HG02884 (cell line): ENCODE results near the gene PRKAG3.
"Not testable (repeated sequence)": the region's sequence is repeated elsewhere in the genome, so short reads cannot be mapped to it uniquely, and the experiment has no call there.

Experiments used
- ATAC-seq: cut with Tn5 transposase; IDR thresholded peaks from one replicate; pipeline ENCODE4 v1.9.1; 2021; ENCODE audit warnings: mild to moderate bottlenecking, moderate library complexity; ENCODE audit not compliant: unreplicated experiment

PRKAG3 gene

GRCh38 chr2:218844334-218844733 lies 12.7 kb upstream of the PRKAG3 start:
- ATAC-seq = not testable (repeated sequence)

DNA sequence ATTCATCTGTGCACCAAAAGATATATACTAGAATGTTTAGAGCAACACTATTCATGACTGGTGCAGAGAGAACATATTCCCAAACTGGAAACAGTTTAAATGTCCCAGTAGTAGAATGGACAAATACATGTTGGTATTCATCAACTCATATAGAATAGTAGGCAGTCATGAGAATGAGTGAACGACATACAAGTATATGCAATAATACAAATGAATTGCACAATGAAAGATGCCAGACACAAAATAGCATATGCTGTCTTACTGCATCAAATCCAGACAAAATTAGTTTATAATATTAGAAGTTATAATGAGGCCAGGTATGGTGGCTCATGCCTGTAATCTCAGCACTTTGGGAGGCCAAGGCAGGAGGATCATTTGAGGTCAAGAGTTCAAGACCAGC lies 8.3 kb upstream of the PRKAG3 start:
- ATAC-seq = no peak

DNA sequence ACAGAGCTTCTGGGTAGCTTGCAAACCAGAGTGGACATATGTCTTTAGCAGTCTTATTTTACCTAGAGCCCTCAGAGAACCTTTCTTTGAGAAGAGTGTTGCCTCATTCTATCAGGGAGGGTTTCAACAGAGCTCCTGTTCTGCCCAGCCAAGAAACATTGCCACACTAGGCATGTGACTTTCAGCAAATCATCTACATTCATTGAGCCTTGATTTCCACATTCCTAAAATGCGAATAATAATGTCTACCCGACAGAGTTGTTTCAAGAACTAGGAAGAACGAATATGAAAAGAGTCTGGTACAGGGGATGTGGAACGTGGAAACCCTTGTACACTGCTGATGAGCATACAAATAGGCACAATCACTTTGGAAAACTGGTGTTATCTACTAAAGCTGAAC lies 7.8 kb upstream of the PRKAG3 start:
- no peak for ATAC-seq

GRCh38 chr2:218837495-218837894 lies 5.9 kb upstream of the PRKAG3 start:
- ATAC-seq = no peak

DNA sequence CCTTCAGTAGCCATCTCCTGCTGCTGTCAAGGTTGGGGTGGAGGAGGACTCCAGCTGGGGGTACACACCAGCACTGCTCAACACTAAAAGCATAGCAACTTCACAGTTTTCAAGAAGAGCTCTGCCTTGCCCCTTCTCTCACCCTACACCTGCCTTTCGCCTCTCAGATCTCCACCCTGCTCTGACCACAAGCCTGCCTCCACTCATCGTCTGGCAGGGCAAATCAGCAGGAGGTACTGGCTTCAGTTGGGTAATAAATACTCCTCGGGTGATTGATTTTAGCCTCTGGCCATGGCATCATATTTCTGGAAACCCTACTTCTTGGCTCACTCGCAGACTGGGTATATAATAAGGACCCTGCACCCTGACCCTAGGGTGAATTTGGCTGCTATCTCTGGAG lies 3.1 kb upstream of the PRKAG3 start:
- no peak for ATAC-seq

DNA sequence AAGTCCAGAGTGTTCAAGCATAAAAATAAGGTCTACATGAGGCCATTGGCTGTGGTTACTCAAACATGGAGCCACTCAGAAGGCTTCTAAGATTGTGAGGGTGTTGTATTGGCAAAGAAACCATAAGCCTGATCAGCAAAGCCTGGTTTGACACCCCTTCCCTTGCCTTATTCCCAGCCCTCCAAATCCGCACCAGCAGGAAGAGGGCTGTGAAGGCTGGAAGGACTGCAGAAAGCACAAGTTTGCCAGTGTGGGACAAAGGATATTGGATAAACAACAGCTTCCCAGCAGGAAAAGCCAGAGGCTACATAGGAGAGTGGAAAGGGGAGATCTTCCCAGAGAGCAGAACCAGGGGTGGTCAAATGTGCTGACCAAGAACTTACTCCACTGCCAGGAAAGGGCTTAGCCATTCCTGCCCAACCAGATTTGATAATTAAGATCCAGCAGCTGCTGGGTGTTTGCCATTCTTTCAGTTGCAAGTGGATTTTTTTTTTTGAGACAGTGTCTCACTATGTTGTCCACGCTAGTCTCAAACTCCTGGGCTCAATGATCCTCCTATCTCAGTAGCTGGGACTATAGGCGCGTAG lies 1.5 kb upstream of the PRKAG3 start:
- ATAC-seq = no peak

DNA sequence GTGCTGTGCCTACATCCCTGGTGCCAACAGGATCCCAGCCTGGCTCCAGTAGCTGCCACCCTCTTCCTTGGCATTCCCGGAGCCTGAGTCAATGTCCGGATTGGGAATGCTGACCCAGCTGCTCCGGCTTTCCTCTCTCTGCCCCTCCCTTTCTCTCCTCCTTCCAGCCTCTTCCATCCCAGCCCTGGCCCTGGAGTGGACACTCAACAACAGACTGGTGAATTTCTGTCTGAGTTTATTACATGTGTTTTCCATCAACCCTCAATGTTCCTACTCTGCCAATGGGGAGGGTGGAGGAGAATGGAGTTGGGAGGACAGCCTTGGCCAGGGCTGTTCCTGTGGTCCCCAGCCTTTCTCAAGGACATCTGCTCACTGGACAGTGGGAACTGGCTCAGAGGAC lies 917 bp upstream of the PRKAG3 start:
- ATAC-seq = no peak

DNA sequence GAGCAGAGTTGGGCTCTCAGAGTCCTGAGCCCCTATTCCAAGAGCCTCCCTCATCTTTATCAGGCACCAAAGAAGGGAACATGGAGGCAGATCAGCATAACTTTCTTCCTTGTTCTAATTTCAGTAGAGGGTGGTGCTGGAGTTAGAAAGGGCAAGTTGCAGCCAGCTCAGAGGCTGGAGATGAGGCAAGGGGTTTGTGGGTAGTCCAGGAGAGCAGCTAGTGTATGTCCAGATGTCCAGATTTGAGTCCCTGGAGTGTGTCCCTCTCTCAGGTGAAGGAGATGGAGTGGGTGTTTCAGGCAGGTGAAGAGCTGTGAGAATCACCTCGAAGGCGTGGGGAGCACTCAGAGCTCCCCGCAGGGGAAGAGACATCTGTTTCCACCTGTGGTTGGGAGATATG lies 478 bp upstream of the PRKAG3 start:
- no peak for ATAC-seq

GRCh38 chr2:218830526-218831306 lies 887 bp downstream of the PRKAG3 start:
- no peak for ATAC-seq

DNA sequence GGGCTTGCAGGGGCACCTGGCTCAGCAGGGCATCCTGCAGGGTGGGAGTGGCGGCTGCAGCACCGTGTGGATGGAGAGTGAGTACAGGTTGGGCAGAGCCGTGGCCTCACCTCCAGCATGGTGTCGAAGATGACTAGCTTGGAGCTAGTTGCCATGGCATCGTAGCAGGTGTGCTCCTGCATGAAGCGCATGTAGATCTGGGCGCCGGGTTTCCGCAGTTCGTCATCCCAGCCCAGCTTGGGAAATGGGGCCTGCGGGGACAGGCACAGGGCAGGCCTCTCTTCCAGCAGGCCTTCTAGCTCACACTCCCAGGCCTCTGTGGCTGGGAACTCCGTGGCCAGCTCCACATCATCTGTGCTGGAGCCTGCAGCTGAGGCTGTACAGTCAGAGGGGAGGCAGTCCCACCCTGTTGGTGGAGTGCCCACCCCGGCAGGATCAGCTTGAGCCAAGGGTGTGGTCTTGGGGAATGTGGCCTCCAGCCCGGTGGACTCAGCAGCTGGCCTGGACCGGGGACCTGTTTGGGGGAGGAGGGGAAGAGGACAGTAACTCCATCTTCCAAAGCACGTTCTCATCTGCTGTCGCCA lies 1.6 kb downstream of the PRKAG3 start:
- ATAC-seq = no peak

DNA sequence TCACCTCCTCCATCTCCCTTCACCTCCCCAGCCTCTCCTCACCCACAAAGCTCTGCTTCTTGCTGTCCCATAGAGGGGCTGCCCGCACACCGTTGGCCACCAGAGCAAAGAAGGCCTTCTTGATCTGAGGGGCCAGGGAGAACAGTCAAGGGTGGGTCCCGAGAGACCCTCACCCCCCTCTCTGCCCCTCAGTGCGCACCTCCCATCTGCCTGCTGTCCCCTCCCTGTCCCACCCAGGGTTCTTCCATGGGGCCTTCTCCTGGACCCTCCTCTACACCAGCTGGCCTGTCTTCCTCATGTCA lies 3.2 kb downstream of the PRKAG3 start:
- ATAC-seq = no peak

GRCh38 chr2:218827701-218828476 lies 3.7 kb downstream of the PRKAG3 start:
- ATAC-seq = no peak

DNA sequence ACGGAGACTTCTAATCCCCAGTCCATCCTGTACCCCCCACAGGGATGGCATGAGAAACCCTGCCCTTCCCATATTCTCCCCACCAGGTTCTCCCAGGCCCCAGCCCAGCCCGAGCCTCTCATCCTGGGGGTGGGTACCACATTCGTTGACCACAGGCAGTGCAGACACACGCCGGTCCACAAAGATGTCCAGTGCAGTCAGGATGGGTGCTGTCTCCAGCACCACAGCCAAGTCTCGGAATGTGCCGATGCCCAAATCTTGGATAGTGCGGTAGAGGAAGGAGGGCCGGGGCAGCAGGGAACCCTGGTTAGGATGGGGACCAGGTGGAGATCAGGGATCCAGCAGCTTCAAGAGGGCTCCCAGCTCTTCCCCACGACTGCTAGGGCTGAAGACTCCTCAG lies 4.8 kb downstream of the PRKAG3 start:
- no peak for ATAC-seq

- no peak for ATAC-seq
These were observed 7.6 kb downstream of the PRKAG3 start for GRCh38 chr2:218824004-218824403.

DNA sequence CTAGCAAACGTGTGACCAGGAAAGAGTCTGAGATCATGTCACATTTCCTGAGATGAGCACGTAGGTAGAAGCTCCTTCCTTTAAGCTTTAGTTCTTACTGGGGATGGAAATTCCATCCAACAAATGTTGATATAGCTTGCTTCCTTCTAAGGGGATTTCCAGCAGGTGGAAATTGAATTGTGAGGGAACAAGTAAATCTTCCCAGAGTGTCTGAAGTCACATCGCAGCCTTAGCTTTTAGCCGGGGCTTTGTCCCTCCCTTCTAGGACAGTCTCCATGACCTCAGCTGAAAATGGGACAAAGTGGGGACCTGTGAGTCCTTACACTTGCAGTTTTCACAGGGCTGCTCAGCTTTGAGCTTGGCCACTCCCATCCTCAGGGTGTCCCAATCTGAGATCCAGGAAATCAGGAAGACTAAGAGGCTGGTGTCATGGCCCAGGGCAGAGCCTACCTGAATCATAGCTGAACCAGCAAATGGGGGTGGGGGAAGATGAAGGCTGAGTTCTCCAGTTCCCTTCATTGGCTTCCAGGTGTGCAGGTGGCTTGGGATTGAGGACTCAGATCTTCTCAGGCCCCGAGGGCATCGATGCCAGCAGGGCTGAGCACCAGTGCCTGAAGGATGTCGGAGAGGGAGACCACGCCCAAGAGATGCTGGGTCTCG lies 8.3 kb downstream of the PRKAG3 start:
- ATAC-seq = no peak

DNA sequence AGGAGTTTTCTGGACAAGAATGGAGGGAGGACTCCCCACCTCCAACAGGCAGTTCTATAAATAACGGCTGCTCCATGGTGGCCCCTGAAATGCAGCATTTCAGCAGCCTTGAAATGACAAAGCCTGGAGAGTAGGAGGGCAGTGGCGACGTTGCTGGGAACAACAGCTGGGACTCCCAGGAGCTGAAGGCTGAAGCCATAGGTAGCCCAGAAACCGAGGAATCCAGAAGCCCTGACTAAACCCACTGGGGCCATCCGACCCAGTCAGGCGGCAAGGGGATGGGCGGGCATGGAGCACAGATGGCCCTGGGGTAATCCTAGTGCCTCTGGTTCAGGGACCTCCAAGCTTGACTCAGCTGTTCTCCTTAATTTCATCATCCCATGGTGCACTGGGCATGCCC lies 9.0 kb downstream of the PRKAG3 start:
- ATAC-seq = no peak

DNA sequence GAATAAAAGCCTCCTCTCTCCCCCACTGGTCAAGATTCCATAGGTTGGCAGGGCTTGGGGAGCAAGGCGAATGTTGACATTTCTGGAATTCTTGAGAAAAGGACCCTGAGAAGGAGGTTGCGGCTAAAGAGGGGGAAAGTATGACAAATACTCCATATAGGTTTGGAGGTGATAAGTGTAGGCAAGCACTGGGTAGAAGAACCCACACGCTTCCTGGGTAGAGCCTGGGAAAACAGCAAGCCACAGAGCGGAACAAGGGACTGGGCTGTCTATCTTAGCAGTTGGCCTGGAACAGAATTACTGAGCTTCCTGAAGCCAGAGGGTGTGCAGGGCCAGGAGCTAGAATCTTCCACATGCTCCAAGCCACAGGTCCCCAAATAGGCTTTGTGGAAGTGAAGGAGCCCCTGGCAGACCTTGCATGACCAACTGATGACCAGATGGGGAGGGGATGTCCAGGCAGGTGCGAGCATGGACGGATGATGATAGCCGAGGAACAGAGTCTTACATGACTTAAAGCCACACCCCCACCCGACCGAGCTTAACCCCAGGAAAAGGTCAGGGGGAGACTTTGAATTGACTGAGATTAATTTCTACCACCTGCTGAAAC lies 9.9 kb downstream of the PRKAG3 start:
- no peak for ATAC-seq

- ATAC-seq = no peak
These were observed 10.7 kb downstream of the PRKAG3 start for GRCh38 chr2:218820746-218821369.

- no peak for ATAC-seq
These were observed 12.5 kb downstream of the PRKAG3 start for GRCh38 chr2:218819093-218819492.

- no peak for ATAC-seq
These were observed 15.0 kb downstream of the PRKAG3 start for GRCh38 chr2:218816561-218817011.
